GM12891 (cell line): ENCODE results near the gene PRRT1B.

Source experiments
- DNase-seq: peaks from one replicate; pipeline ENCODE4 v3.0.0; 2011; ENCODE audit warnings: low spot score; ENCODE audit not compliant: insufficient read length
- FAIRE-seq: peaks from 2 replicates; lab custom pipeline; 2011; peaks lifted over from hg19 to GRCh38; lab: Jason Lieb, UNC
- PAX5 ChIP-seq: IDR thresholded peaks from 2 replicates; pipeline ENCODE4 v1.6.1; 2011; ENCODE audit warnings: low read length, moderate library complexity, mild to moderate bottlenecking; ENCODE audit not compliant: insufficient read depth, severe bottlenecking
- POLR2A ChIP-seq: IDR thresholded peaks from 2 replicates; pipeline ENCODE4 v1.6.1; 2011; ENCODE audit warnings: low read depth, low read length, control low read depth
- POLR2AphosphoS5 ChIP-seq: IDR thresholded peaks from 2 replicates; pipeline ENCODE4 v1.6.1; 2011; ENCODE audit warnings: low read depth, low read length, control low read depth
- POU2F2 ChIP-seq: IDR thresholded peaks from 2 replicates; pipeline ENCODE4 v1.6.1; 2011; ENCODE audit warnings: low read depth, mild to moderate bottlenecking, control low read depth, low read length, moderate library complexity
- SPI1 ChIP-seq: IDR thresholded peaks from 2 replicates; pipeline ENCODE4 v1.6.1; 2011; ENCODE audit warnings: low read depth, low read length, control low read depth
- TAF1 ChIP-seq: IDR thresholded peaks from 2 replicates; pipeline ENCODE4 v1.6.1; 2011; ENCODE audit warnings: low read depth, low read length, control low read depth

Gene PRRT1B

GRCh38 chr9:131593936-131594665, 48.8 kb downstream of the PRRT1B start:
- no peak for DNase-seq
- FAIRE-seq, result no peak
- TF ChIP-seq TAF1 (no peak), PAX5 (no peak), POLR2A (no peak), POLR2AphosphoS5 (no peak), POU2F2 (no peak)

DNA sequence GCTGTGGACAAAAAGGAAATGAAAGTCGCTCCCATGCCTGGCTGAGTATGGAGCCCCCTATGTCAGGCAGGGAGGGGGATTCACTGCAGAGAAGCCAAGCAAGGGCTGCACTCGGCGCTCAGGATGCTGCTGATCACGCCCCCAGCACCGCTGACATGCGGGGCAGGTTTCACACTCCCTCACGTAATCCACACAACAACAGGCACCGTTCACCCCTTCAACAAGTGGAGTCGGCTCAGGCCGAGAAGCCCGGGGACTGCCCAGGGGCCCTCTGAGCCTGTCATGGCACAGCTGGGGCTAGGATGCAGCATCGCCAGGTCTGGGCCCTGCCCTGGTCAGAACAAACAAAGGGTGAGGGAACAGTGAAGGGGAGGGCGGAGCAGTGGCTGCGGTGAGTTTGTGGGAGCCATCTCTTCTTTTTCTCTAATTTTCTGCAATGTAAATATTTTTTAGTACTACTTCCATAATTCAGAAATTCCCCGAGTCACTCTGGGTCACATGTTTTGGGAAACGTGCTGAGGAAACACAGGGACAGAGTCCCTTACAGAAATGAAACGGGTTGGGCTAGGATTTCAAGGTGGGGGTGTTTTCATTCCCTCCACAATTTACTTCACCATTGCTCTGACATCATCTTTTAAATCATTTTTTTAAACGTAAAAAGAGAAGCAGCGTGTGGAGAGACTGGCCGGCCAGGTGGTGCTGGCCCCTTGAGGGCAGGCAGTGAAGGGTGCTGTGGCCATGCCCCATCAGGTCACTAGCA, 49.8 kb downstream of the PRRT1B start:
- no peak for TF ChIP-seq TAF1
- TF ChIP-seq PAX5, result no peak
- TF ChIP-seq POLR2A, result no peak
- no peak for FAIRE-seq
- no peak for DNase-seq

DNA sequence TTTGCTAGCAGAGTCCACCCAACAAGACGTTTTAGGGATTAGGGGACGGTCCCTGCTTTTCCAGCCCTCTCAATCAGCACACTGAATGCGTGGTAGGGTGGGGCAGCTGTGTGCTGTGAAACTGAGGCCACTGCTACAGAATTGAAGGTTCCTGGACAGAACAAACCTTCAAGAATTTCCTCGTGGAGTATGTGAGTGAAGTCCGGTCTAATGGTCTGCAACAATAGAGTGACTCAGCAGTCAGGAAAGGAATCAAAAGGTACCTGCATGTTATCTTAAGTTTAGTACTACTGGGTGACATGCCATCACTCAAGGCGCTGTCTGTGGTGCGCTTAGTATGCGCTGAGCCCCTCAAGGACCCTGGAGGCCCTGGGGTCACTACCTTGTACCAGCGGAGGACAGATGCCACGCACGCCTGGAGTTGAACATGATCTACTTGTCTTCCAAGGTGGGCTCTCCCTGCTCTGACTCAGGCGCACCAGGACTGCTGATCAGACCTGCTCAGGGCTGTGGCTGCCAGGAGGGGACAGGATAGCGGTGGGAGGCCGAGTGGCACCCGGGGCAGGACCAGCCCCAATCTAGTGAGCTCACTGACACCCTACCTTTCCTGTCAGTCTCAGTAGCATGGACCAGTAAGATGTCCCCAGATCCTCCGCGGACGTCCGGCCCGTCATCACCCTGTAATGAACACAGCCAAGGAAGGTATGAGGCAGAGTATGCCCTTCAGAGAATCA, 50.5 kb downstream of the PRRT1B start:
- FAIRE-seq (no peak), DNase-seq (no peak)
- TF ChIP-seq TAF1, result no peak
- TF ChIP-seq SPI1, result no peak
- no peak for TF ChIP-seq POU2F2
- no peak for TF ChIP-seq POLR2AphosphoS5
- TF ChIP-seq PAX5, result no peak
- no peak for TF ChIP-seq POLR2A

DNA sequence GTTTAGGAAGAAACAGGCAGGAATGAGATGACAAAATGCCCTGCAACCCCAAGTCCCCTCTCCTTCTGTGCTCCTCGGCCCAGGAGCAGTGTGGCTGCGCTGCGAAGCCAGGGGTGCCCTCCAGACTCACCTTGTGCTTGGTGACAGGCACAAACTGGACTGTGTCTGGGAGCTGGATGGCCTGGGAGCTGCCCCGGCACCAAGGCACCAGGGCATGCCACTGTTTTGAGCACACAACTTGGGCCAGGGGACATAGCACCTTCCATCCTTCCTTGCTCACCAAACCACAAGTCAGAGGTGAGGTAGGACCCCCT, 51.1 kb downstream of the PRRT1B start:
- no peak for TF ChIP-seq POLR2AphosphoS5
- TF ChIP-seq TAF1, result no peak
- TF ChIP-seq POLR2A, result no peak
- no peak for TF ChIP-seq SPI1
- TF ChIP-seq POU2F2, result no peak
- no peak for TF ChIP-seq PAX5
- DNase-seq, result no peak
- no peak for FAIRE-seq

DNA sequence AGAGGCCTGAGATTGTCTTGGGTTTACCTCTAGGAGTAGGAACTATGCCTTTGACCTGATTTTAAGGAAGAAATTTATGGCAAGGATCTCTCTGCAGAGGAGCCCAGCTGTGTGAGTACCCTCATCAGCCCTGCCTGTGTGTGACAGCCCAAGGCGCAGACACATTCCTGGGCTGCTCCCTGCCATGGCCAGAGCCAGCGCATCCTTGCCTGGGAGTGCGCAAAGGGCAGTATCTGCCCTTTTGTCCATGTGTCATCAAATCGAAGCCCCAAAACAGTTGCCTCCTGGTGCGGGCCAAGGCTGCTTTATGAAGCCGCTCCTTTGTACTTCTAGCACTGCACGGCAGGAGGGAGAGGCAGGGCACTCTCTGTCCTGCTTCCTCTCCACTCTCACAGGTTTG, 51.9 kb downstream of the PRRT1B start:
- DNase-seq, result no peak
- no peak for TF ChIP-seq PAX5
- TF ChIP-seq SPI1, result no peak
- TF ChIP-seq TAF1, result no peak
- no peak for TF ChIP-seq POU2F2
- no peak for TF ChIP-seq POLR2A
- TF ChIP-seq POLR2AphosphoS5, result no peak
- no peak for FAIRE-seq

DNA sequence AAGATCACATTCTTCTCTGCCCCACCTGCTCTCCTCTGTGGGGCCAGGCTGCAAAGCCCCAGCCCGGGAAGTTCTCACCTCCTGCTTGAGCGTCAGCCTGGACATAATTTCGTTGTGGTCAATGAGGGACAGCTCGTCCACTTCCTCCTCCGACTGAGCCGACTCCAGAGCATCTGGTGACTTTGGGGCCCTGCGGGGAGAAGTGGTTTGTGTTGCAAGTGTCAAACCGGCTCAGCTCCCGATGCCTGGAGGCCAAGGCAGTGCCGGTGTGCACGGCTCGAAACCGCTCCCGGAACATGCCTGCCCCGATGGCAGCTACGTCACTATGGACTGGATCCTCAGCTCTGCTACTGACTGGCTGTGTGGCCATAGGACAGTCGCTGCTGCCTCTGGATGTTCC, 52.8 kb downstream of the PRRT1B start:
- TF ChIP-seq POU2F2, result no peak
- no peak for TF ChIP-seq POLR2AphosphoS5
- no peak for TF ChIP-seq TAF1
- TF ChIP-seq PAX5, result no peak
- TF ChIP-seq POLR2A, result no peak
- TF ChIP-seq SPI1, result no peak
- DNase-seq (no peak), FAIRE-seq (no peak)

- no peak for DNase-seq
- FAIRE-seq, result no peak
- no peak for TF ChIP-seq SPI1
- no peak for TF ChIP-seq POLR2AphosphoS5
- no peak for TF ChIP-seq PAX5
- TF ChIP-seq POLR2A, result no peak
- no peak for TF ChIP-seq POU2F2
- TF ChIP-seq TAF1, result no peak
Observed at GRCh38 chr9:131601683-131602181, 56.4 kb downstream of the PRRT1B start.

GRCh38 chr9:131603199-131603598, 57.9 kb downstream of the PRRT1B start:
- DNase-seq (no peak), FAIRE-seq (no peak)
- TF ChIP-seq PAX5 (no peak), POLR2AphosphoS5 (peak; percentile 8; the same call in 1 of the 2 replicates)

- FAIRE-seq, result no peak
- TF ChIP-seq POLR2A (no peak), TAF1 (no peak), POLR2AphosphoS5 (no peak), POU2F2 (no peak), SPI1 (no peak), PAX5 (no peak)
Observed at GRCh38 chr9:131603711-131604439, 58.6 kb downstream of the PRRT1B start.

More at GRCh38 chr9:131603711-131604439, 58.6 kb downstream of the PRRT1B start:
- DNase-seq, result no peak
